ENCODE measurements around the gene MICAL1.

Gene MICAL1

GRCh38 chr6:109482905-109483734 is 27.5 kb upstream of the MICAL1 start, which contains the start of gene ZBTB24:
Gene ZBTB24 (minus strand): TSS chr6:109483219. CDS start chr6:109482026, 1,193 bp downstream.
- H3K4me3 ChIP-seq (ENCODE audit: low read depth, low read length): peak within 1 kb of the TSS; percentile 92
- peak; percentile 58 for DNase-seq (ENCODE audit: low read depth)
- TF ChIP-seq CTCF (IDR thresholded peaks at IDR 0.05; ENCODE audit: low read depth, low read length, missing control alignments): no peak

GRCh38 chr6:109480993-109481480 is 25.5 kb upstream of the MICAL1 start:
- no peak for DNase-seq (ENCODE audit: low read depth)
- TF ChIP-seq CTCF (IDR thresholded peaks at IDR 0.05; ENCODE audit: low read depth, low read length, missing control alignments): no peak
- H3K4me3 ChIP-seq (ENCODE audit: low read depth, low read length): peak overlapping the region; percentile 16; the same call in 1 of the 2 replicates

- TF ChIP-seq CTCF (IDR thresholded peaks at IDR 0.05; ENCODE audit: low read depth, low read length, missing control alignments): no peak
- DNase-seq (ENCODE audit: low read depth): no peak
- H3K4me3 ChIP-seq (ENCODE audit: low read depth, low read length): peak overlapping the region; percentile 38
These were observed 23.5 kb upstream of the MICAL1 start for GRCh38 chr6:109478841-109479624.

- TF ChIP-seq CTCF (IDR thresholded peaks at IDR 0.05; ENCODE audit: low read depth, low read length, missing control alignments): no peak
- no peak for DNase-seq (ENCODE audit: low read depth)
These were observed 22.7 kb upstream of the MICAL1 start for GRCh38 chr6:109478222-109478805.

GRCh38 chr6:109477725-109478124 is 22.2 kb upstream of the MICAL1 start:
- TF ChIP-seq CTCF (IDR thresholded peaks at IDR 0.05; ENCODE audit: low read depth, low read length, missing control alignments): no peak
- no peak for DNase-seq (ENCODE audit: low read depth)
- H3K4me3 ChIP-seq (ENCODE audit: low read depth, low read length): no peak overlapping the region

More at GRCh38 chr6:109478222-109478805, 22.7 kb upstream of the MICAL1 start:
- peak overlapping the region; percentile 21; the same call in 1 of the 2 replicates for H3K4me3 ChIP-seq (ENCODE audit: low read depth, low read length)

GRCh38 chr6:109477184-109477583 is 21.6 kb upstream of the MICAL1 start:
- TF ChIP-seq CTCF (IDR thresholded peaks at IDR 0.05; ENCODE audit: low read depth, low read length, missing control alignments): no peak
- no peak overlapping the region for H3K4me3 ChIP-seq (ENCODE audit: low read depth, low read length)
- DNase-seq (ENCODE audit: low read depth): no peak

Data from GM12864 (cell line).